GM12872 (cell line): ENCODE results near the gene ZBTB7C.

ENCODE experiments used
- CTCF ChIP-seq: IDR thresholded peaks from 3 replicates; pipeline ENCODE4 v1.5.1; 2011; ENCODE audit warnings: low read depth, mild to moderate bottlenecking, low read length, moderate library complexity; ENCODE audit not compliant: insufficient read depth

Gene ZBTB7C

GRCh38 chr18:48408727-48409590 is at the start of gene ZBTB7C:
Gene ZBTB7C, minus strand, starts transcription at chr18:48409383.
- no peak for TF ChIP-seq CTCF

- TF ChIP-seq CTCF, result no peak
These were observed 47.7 kb upstream of the ZBTB7C start for GRCh38 chr18:48456838-48457237.

GRCh38 chr18:48455555-48456478 is 46.6 kb upstream of the ZBTB7C start:
- TF ChIP-seq CTCF, result no peak

GRCh38 chr18:48454261-48454757 is 45.1 kb upstream of the ZBTB7C start:
- TF ChIP-seq CTCF, result no peak

- TF ChIP-seq CTCF, result no peak
These were observed 44.3 kb upstream of the ZBTB7C start for GRCh38 chr18:48453330-48454066.

- TF ChIP-seq CTCF, result no peak
These were observed 43.7 kb upstream of the ZBTB7C start for GRCh38 chr18:48452861-48453323.
